ENCODE measurements around the gene TBRG4.

GRCh38 chr7:45061352-45061751, 50.1 kb downstream of the TBRG4 start:
- TF ChIP-seq ZBTB21 (tag by site-specific recombination; IDR thresholded peaks at IDR 0.05) (no peak), CTCF (tag by site-specific recombination; IDR thresholded peaks at IDR 0.05) (no peak), ZNF433 (tag by site-specific recombination; IDR thresholded peaks at IDR 0.05; ENCODE audit: low read depth) (no peak), SETDB1 (IDR thresholded peaks at IDR 0.05; ENCODE audit: insufficient read length, low read length) (no peak), ZNF488 (tag by site-specific recombination; IDR thresholded peaks at IDR 0.05) (no peak), KLF9 (tag by site-specific recombination; IDR thresholded peaks at IDR 0.05; ENCODE audit: low read depth) (no peak)

All from HEK293 (cell line).